Nasal cavity respiratory epithelium epithelial cell of viscerocranial mucosa (primary cell): ENCODE measurements around the gene ZNF330. TPM values are rescaled to one million over a fixed set of nuclear protein-coding genes. Genes with fewer than 3 reads are reported as not detected.

Experiments used
- total RNA-seq: library from RNA; depleted of rRNA; stranded (reverse); fragments of >200 nt; gene quantifications from 2 replicates; pipeline ENCODE4 v1.2.3, GENCODE V29; 2014

ZNF330 gene
- 51.8 and 54.0 TPM in 2 replicates for total RNA-seq

GRCh38 chr4:141220691-141221659 is at the start of gene ZNF330:
Gene ZNF330 (plus strand): TSS chr4:141220895. CDS start chr4:141222372, 1,477 bp downstream.

Other genes starting within 250 kb of the ZNF330 start
- 0.36 and 0.68 TPM in 2 replicates for gene RNF150, start 87.4 kb upstream of the ZNF330 start, total RNA-seq